Activated naive CD4-positive, alpha-beta T cell treated with Interleukin-2 at 50 U/mL for 16 hours (primary cell): Measurements from ENCODE around the gene XPR1.
"Not testable (repeated sequence)": the region's sequence is repeated elsewhere in the genome, so short reads cannot be mapped to it uniquely, and the experiment has no call there.

ENCODE experiments used
- DNase-seq: peaks from one replicate; pipeline ENCODE4 v3.0.0-alpha.2; 2020

Gene XPR1

GRCh38 chr1:180848191-180848590, 216.4 kb downstream of the XPR1 start:
- DNase-seq = no peak

- no peak for DNase-seq
Observed at GRCh38 chr1:180849031-180849775, 217.4 kb downstream of the XPR1 start.

- DNase-seq = no peak
Observed at GRCh38 chr1:180851995-180852887, 220.4 kb downstream of the XPR1 start.

DNA sequence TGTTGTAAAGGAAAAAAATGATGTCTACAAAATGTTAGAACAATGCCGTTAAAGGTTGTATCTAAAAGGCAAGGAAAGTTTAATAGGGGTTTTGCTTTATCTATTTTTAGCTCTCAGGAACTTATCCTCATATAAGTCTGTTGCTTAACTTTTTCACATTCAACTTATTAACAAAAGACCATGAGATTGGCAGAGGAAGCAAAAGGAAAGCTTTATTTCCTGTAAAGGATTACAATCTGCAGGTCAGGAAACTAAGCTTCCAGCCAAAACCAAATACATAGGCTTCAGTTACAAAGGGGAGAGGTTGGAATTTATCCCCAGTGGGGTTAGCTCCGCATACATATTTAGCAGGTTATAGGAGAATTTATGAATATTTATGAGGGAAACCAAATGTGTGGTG, 222.2 kb downstream of the XPR1 start:
- DNase-seq = no peak

DNA sequence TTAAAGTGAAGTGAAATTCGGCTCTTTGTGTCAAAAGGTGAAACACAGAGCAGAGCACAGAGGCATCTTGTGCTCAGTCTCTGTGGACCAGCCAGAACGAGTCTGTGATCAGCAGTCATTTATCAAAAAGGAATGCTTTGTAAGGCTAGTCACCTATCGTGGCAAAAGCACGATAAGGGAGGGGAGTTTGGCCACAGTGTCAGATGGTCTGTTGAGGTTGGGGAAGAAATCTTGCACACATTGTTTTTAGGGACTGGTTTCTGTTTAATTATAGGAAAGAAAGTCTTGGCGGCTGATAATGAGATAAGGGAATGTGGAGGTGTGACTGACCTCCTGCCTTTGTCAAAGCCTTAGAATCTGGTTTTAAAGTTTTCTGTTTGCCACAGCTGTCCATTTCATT, 222.6 kb downstream of the XPR1 start:
- no peak for DNase-seq

GRCh38 chr1:180857947-180858725, 226.3 kb downstream of the XPR1 start:
- not testable (repeated sequence) for DNase-seq

GRCh38 chr1:180859306-180859705, 227.5 kb downstream of the XPR1 start:
- DNase-seq = no peak

GRCh38 chr1:180860535-180860934, 228.7 kb downstream of the XPR1 start:
- no peak for DNase-seq

DNA sequence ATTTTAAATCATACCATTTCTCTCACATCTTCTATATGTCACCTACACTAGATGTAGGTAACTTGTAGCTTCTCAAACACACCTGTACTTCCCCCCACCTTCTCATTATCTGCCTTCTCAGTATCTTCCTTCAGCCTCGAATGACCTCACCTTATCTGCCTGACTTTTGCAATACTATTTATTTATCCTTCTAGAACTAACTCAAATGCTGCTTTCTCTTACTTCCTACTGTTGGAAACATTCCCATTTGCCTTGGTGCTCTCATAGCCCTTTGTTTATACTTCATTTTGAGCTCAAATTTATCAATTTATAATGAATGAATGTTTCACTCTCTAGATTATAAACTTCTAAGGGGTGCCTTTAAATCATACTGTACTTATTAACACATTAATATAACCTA, 230.5 kb downstream of the XPR1 start:
- DNase-seq = no peak

GRCh38 chr1:180863158-180863775, 231.4 kb downstream of the XPR1 start:
- no peak for DNase-seq

DNA sequence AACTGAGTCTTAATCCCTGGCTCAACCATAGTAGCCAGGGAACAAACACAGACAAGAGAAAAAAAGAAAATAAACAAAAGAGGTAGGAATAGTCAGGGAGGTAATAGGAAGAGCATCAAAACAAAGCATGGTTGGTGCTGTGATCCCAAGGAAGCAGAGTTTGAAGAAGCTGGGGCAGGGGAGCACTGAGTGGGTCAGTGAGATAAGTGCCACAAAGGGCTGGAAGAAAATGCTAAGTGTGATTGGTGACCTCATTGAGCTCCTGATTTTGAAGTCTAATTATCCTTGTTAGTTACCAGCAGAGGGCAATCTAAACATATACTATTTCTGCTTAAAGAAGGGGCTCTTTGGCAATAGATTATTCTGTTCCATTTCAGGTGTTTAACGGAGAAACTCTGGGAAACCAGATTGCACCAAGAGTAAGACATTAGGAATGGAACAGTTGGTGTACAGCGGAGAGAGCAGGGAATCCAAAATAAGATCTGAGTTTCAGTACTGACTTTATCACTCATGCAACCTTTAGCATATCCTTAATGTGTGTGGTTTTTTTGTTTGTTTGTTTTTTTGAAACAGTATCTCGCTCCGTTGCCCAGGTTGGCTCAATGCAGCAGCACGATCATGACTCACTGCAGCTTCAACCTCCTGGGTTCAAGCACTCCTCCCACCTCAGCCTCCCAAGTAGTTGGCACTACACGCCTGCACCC, 250.1 kb downstream of the XPR1 start:
- no peak for DNase-seq

DNA sequence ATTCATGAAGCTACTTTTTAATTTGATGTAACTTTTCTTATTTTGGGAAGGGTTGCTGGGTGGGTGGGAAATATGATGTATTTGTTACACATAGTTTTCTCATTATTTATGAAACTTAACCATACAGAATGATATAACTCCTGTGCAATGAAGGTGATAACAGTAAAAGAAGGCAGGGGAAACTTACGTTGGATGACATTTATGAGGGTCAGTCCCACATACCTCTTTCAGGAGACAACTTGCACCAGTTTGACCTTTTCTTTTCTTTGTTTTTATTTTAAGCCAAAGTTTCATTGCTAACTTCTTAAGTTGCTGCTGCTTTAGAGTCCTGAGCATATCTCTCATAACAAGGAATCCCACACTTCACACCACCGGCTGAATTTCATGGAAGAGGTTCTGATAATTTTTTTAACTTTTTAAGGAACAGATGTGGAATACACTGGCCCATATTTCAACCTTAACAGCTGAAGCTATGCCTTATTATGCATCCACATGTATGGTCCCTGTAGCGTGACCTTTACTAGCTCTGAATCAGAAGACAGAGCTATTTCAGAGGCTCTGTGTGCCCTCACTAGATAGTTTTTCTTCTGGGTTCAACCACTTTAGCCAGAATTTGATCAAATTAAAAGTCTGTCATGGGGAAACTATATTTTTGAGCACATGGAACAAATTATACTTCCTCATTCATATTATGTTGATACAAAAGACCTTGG, 252.9 kb downstream of the XPR1 start:
- no peak for DNase-seq

DNA sequence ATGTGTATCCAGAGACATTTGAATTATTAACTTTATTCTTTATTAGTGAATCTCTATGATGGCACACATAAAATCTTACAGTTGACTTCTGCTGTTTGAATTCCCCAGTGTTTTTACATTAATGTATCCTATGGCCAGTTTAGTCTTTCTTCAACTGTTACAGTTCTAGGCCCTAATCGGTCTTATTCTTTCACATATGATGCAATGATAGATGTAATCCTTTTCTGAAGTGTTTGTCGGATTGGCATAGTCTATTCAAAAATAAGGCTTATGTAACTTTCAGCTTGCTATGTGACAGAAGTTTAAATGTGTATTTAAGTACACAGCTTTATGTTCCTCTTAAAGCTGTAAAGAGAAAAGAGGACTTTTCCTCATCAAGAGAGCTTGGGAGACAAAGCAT, 254.5 kb downstream of the XPR1 start:
- DNase-seq = no peak

DNA sequence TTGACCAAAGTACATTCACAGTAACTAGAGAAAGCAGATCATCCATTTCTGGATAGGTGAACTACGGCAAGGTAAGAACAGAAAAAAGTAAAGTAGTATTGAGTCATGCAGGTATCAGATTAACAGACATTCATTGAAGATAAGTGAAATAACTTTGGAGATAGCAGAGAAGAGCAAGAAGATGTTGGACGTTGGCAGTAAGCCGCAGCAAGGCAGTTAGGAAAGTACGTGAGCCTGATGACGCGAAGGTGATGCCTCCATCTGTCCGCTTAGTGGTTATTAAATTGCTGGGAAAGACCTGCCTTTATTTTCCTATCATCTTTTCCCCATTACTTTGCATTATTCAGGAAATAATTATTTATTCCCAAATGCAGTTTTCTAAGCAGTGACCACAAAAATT, 256.0 kb downstream of the XPR1 start:
- no peak for DNase-seq

DNA sequence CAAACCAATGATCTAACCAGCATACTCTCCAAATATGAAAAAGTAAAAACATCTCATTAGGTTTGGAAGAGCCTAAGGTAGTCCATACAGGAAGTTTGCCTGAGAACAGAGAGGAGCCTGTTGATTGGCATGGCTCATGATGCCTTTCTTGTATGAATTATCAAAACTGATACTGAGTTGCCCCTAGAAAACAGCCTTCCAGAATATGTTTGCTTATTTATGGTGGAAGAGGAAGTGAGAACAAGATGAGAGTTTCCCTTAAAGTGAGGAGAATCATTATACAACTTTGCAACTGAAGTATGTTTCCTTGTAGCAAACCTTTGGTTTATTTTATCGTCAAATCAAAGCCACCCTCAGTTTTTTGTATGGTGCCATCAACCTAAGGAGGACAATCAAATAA, 257.0 kb downstream of the XPR1 start:
- DNase-seq = no peak

DNA sequence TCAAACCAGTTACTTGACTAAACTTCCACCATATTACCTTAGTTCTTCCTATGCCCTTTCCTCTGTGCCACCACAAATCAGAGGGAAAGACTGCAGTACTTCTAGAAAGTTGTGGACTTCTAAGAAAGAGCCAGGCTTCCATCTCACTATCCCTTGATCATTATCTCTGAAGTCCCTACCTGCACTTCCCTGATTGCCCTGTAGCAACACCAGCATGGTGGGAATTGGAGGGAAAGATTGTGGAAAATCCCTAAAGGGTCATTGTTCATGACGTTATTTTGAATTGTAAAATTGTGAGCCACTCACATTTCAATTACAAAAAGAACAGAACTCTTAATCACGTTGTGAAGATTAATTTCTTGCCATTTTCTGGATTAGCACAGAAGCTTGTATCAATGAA, 257.5 kb downstream of the XPR1 start:
- DNase-seq = no peak

GRCh38 chr1:180892272-180892671, 260.4 kb downstream of the XPR1 start:
- no peak for DNase-seq

GRCh38 chr1:180892675-180893074, 260.9 kb downstream of the XPR1 start:
- DNase-seq = no peak

DNA sequence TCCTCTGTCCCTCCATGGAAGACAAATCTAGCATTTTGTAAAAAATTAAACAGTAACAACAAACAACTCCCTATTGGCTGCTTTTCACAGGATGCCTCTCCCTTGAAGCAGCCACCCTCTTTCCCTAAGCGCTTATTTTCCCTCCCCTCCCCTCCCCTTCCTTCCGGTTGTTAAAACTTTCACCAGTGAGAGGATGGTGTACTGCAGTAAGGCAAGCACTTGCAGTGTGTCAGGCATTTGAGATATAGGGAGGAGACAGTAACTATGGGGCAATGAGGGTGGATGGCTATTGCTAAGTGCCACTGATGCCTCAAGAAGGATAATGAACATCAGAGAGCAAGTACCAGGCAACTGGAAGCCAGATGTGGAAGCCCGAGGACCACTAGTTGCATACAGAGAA, 261.8 kb downstream of the XPR1 start:
- DNase-seq = no peak

- DNase-seq = no peak
Observed at GRCh38 chr1:180896161-180896560, 264.3 kb downstream of the XPR1 start.

- no peak for DNase-seq
Observed at GRCh38 chr1:180898441-180899219, 266.8 kb downstream of the XPR1 start.
